ENCODE data around the gene GGTA1. TPM values are rescaled to one million over a fixed set of nuclear protein-coding genes. Genes with fewer than 3 reads are reported as not detected.

The GGTA1 gene
- total and polyA plus RNA-seq, 2 of the 8 experiments (the other 6 are each of a cell fraction or from before 2014, with no cell fraction given): not detected

GRCh38 chr9:121443981-121444380, 55.7 kb downstream of the GGTA1 start:
- 92% methylated on average over 7 of the region's 7 CpGs; no CpG with 5 or more reads in 1 of the 2 experiments for WGBS, 2 experiments (ENCODE audit: extremely low coverage in 1 of 2, insufficient coverage in 1 of 2, insufficient read length in 1 of 2, insufficient replicate concordance in 2 of 2, low coverage in 1 of 2, low lambda C conversion rate in 2 of 2, missing lambda C conversion rate in 1 of 2)
- POLR2A ChIA-PET (ENCODE audit: partially characterized antibody): no interaction called here

More at GRCh38 chr9:121443981-121444380, 55.7 kb downstream of the GGTA1 start:
- DNase-seq (ENCODE audit: low read depth in 1 of 2, low spot score in 2 of 2): no peak
- H3K4me1 ChIP-seq (replicated peaks in 1 of 4; ENCODE audit: control insufficient read depth in 3 of 4, insufficient read depth in 4 of 4, low read length in 3 of 4): no peaks in the 10 kb centered on the region
- H3K23me2 ChIP-seq (ENCODE audit: low read depth, low read length): no peaks in the 10 kb centered on the region
- no peaks in the 10 kb centered on the region for H3K36me3 ChIP-seq (ENCODE audit: control insufficient read depth in 2 of 4, insufficient read depth in 4 of 4, low read length in 3 of 4)
- no peaks in the 10 kb centered on the region for H3K9me3 ChIP-seq (ENCODE audit: insufficient read depth in 2 of 2, low read depth in 1 of 2, low read length in 1 of 2)
- H3K23ac ChIP-seq (ENCODE audit: insufficient read length): no peak overlapping the region
- CTCF ChIA-PET (ENCODE audit: partially characterized antibody): interaction anchor here (0.8 to 1.7 kb wide), 3 partner anchors 18 to 231 kb away, joined by 3 to 6 read pairs (median 6); no protein-coding TSS in a partner anchor
- no peak overlapping the region for H2AK5ac ChIP-seq (ENCODE audit: low read depth, low read length)
- no peaks in the 10 kb centered on the region; a peak in 1 of 7 replicates for H3K27me3 ChIP-seq (replicated peaks in 1 of 4; ENCODE audit: control insufficient read depth in 3 of 4, extremely low read depth in 1 of 4, insufficient read depth in 3 of 4, low read length in 3 of 4)
- no peaks in the 10 kb centered on the region for H4K20me1 ChIP-seq (replicated peaks in 1 of 2; ENCODE audit: control insufficient read depth in 1 of 2, insufficient read depth in 2 of 2, low read length in 2 of 2)
- H3K79me2 ChIP-seq (ENCODE audit: control insufficient read depth in 1 of 2, insufficient read depth in 2 of 2, low read length in 2 of 2): no peaks in the 10 kb centered on the region
- no peak overlapping the region for H3K4me3 ChIP-seq (ENCODE audit: extremely low read depth in 1 of 4, insufficient read depth in 2 of 4, low read depth in 3 of 4, low read length in 4 of 4)
- no peak overlapping the region for H2BK20ac ChIP-seq (ENCODE audit: low read length)
- no peak overlapping the region for H3K56ac ChIP-seq (replicated peaks; ENCODE audit: insufficient read length, low read depth, low read length)
- no peak overlapping the region for H3K4ac ChIP-seq (replicated peaks; ENCODE audit: insufficient read length, low read depth, low read length)
- no peak overlapping the region for H2BK15ac ChIP-seq (ENCODE audit: low read length)
- no peak overlapping the region for H2BK5ac ChIP-seq (ENCODE audit: low read depth, low read length)
- no peak overlapping the region for H2BK12ac ChIP-seq (ENCODE audit: low read depth, low read length)
- no peak overlapping the region for H3K9ac ChIP-seq (replicated peaks in 1 of 4; ENCODE audit: extremely low read depth in 1 of 4, low read depth in 3 of 4, low read length in 3 of 4)
- no peak overlapping the region for H4K91ac ChIP-seq (replicated peaks; ENCODE audit: insufficient read length, low read length)
- no peak for FAIRE-seq
- H4K5ac ChIP-seq (ENCODE audit: insufficient read length, low read depth, low read length): no peak overlapping the region
- H3K18ac ChIP-seq (ENCODE audit: extremely low read depth, low read length): no peak overlapping the region
- no peak overlapping the region for H2BK120ac ChIP-seq (replicated peaks; ENCODE audit: low read depth, low read length)
- H3K79me1 ChIP-seq (ENCODE audit: low read depth, low read length): no peaks in the 10 kb centered on the region
- H2AFZ ChIP-seq (ENCODE audit: low read length): no peak overlapping the region
- TF ChIP-seq TAF7 (optimal IDR thresholded peaks at IDR 0.05; ENCODE audit: borderline replicate concordance, low read depth, low read length) (no peak), KDM1A (IDR thresholded peaks at IDR 0.05; ENCODE audit: borderline replicate concordance, low read length) (no peak), POLR2AphosphoS5 (IDR thresholded peaks at IDR 0.05; ENCODE audit: low read depth, low read length) (no peak), GABPA (IDR thresholded peaks at IDR 0.05; ENCODE audit: borderline replicate concordance, insufficient read depth, low read length) (no peak), CTBP2 (IDR thresholded peaks at IDR 0.05; ENCODE audit: borderline replicate concordance, insufficient read depth, insufficient read length, low read length) (no peak), SIX5 (IDR thresholded peaks at IDR 0.05; ENCODE audit: low read depth, low read length) (no peak), SAP30 (IDR thresholded peaks at IDR 0.05; ENCODE audit: insufficient read depth, insufficient replicate concordance, low read length) (no peak), JUN (IDR thresholded peaks at IDR 0.05; ENCODE audit: low read depth, low read length) (no peak), USF2 (IDR thresholded peaks at IDR 0.05; ENCODE audit: low read length) (no peak), ASH2L (IDR thresholded peaks at IDR 0.05; ENCODE audit: low read length) (no peak), ZNF274 (IDR thresholded peaks at IDR 0.05; ENCODE audit: borderline replicate concordance, extremely low read depth, low read length) (no peak)
- H3K14ac ChIP-seq (ENCODE audit: insufficient read length): no peak overlapping the region
- H3K27ac ChIP-seq (ENCODE audit: low read depth, low read length): no peak overlapping the region
- H3K4me2 ChIP-seq (ENCODE audit: insufficient read depth in 1 of 2, low read depth in 2 of 2, low read length in 2 of 2): no peak overlapping the region
- H4K8ac ChIP-seq (ENCODE audit: extremely low read depth, insufficient read depth, low read length): no peak overlapping the region

All from H1 (cell line).